GM18909 (cell line): Measurements from ENCODE around the gene UBE2B.
A peak's percentile ranks its signal among the peaks of the same experiment; 100 is the strongest.

Experiments used
- ATAC-seq: cut with Tn5 transposase; IDR thresholded peaks from one replicate; pipeline ENCODE4 v1.9.1; 2021; ENCODE audit warnings: mild to moderate bottlenecking; ENCODE audit not compliant: unreplicated experiment, poor library complexity

The UBE2B gene

GRCh38 chr5:134436523-134437339 lies 65.4 kb downstream of the UBE2B start:
- peak; percentile 90 for ATAC-seq

GRCh38 chr5:134437340-134437846 lies 66.0 kb downstream of the UBE2B start:
- no peak for ATAC-seq

- ATAC-seq = no peak
Observed at GRCh38 chr5:134437847-134438581, 66.6 kb downstream of the UBE2B start.

GRCh38 chr5:134438721-134439123 lies 67.4 kb downstream of the UBE2B start:
- ATAC-seq = no peak

GRCh38 chr5:134439210-134439654 lies 67.9 kb downstream of the UBE2B start:
- no peak for ATAC-seq

- no peak for ATAC-seq
Observed at GRCh38 chr5:134440201-134440755, 68.9 kb downstream of the UBE2B start.
